Ishikawa (cell line): ENCODE data around the gene NR1H4.

Source experiments
- CEBPB ChIP-seq: IDR thresholded peaks from 2 replicates; pipeline ENCODE4 v1.6.1; 2012
- CREB1 ChIP-seq: IDR thresholded peaks from 2 replicates; pipeline ENCODE4 v1.6.1; 2012; ENCODE audit warnings: low read depth
- EGR1 ChIP-seq: IDR thresholded peaks from 2 replicates; pipeline ENCODE4 v1.6.1; 2012
- EP300 ChIP-seq: IDR thresholded peaks from 2 replicates; pipeline ENCODE4 v1.6.1; 2012; ENCODE audit warnings: borderline replicate concordance
- FOXM1 ChIP-seq: IDR thresholded peaks from 2 replicates; pipeline ENCODE4 v1.6.1; 2012; ENCODE audit warnings: low read depth, borderline replicate concordance
- RAD21 ChIP-seq: IDR thresholded peaks from 2 replicates; pipeline ENCODE4 v1.6.1; 2012; ENCODE audit warnings: low read depth
- TAF1 ChIP-seq: IDR thresholded peaks from 2 replicates; pipeline ENCODE4 v1.6.1; 2012; ENCODE audit warnings: low read depth, mild to moderate bottlenecking
- TCF12 ChIP-seq: IDR thresholded peaks from 2 replicates; pipeline ENCODE4 v1.6.1; 2012; ENCODE audit warnings: low read depth
- TF ChIP-seq, protein P1 (sequence below): IDR thresholded peaks from 2 replicates; pipeline ENCODE4 v1.6.1; 2012; ENCODE audit warnings: low read depth, mild to moderate bottlenecking
- TF ChIP-seq, protein P2 (sequence below): IDR thresholded peaks from 2 replicates; pipeline ENCODE4 v1.6.1; 2012

DNA sequence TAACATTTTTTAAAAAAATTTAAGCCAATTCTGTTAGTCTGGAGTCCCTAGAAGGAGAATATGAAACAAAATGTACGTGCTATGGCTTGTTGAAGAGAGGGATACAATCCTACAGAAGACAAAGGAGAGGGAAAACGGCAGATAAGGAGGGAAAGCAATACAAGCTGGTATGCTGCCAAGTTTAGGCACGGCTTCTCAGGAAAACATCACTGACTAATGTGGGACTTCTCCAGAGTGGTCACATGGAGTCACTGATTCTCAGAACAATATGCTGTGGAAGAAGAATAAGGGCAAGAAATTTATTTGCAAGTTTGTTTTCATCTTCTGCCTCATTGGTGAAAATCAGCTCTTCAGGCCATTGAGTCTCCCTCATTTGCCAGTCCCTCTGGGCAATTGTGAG, 22.9 kb upstream of the NR1H4 start:
- TF ChIP-seq TAF1 (no peak), CEBPB (no peak), EP300 (no peak), TCF12 (no peak), RAD21 (no peak), FOXM1 (no peak), CREB1 (no peak), EGR1 (no peak)
- TF ChIP-seq, protein P1, sequence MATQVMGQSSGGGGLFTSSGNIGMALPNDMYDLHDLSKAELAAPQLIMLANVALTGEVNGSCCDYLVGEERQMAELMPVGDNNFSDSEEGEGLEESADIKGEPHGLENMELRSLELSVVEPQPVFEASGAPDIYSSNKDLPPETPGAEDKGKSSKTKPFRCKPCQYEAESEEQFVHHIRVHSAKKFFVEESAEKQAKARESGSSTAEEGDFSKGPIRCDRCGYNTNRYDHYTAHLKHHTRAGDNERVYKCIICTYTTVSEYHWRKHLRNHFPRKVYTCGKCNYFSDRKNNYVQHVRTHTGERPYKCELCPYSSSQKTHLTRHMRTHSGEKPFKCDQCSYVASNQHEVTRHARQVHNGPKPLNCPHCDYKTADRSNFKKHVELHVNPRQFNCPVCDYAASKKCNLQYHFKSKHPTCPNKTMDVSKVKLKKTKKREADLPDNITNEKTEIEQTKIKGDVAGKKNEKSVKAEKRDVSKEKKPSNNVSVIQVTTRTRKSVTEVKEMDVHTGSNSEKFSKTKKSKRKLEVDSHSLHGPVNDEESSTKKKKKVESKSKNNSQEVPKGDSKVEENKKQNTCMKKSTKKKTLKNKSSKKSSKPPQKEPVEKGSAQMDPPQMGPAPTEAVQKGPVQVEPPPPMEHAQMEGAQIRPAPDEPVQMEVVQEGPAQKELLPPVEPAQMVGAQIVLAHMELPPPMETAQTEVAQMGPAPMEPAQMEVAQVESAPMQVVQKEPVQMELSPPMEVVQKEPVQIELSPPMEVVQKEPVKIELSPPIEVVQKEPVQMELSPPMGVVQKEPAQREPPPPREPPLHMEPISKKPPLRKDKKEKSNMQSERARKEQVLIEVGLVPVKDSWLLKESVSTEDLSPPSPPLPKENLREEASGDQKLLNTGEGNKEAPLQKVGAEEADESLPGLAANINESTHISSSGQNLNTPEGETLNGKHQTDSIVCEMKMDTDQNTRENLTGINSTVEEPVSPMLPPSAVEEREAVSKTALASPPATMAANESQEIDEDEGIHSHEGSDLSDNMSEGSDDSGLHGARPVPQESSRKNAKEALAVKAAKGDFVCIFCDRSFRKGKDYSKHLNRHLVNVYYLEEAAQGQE: no peak
- TF ChIP-seq, protein P2, sequence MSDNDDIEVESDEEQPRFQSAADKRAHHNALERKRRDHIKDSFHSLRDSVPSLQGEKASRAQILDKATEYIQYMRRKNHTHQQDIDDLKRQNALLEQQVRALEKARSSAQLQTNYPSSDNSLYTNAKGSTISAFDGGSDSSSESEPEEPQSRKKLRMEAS: no peak
